ENCODE results near the gene PPP1CC. TPM values are rescaled to one million over a fixed set of nuclear protein-coding genes. Genes with fewer than 3 reads are reported as not detected.

The PPP1CC gene
- total RNA-seq, 2 donors from 2014 or later: 76.4 to 105 TPM

- Histone ChIP-seq H3K9me3 (no peaks in the 10 kb centered on the region), H3K4me1 (ENCODE audit: control insufficient read depth in 1 of 2, low read depth in 2 of 2) (peaks cover 0 to under 1% of the 10 kb centered on the region in 2 donors), H3K27me3 (replicated peaks; ENCODE audit: insufficient read depth) (no peaks in the 10 kb centered on the region), H3K27ac (no peak overlapping the region), H3K4me3 (no peak overlapping the region), H3K36me3 (no peaks in the 10 kb centered on the region)
- no peak for DNase-seq (ENCODE audit: low spot score)
- ATAC-seq (ENCODE audit: insufficient number of reproducible peaks, low FRiP score, low read depth): no peak
- TF ChIP-seq, protein P1, sequence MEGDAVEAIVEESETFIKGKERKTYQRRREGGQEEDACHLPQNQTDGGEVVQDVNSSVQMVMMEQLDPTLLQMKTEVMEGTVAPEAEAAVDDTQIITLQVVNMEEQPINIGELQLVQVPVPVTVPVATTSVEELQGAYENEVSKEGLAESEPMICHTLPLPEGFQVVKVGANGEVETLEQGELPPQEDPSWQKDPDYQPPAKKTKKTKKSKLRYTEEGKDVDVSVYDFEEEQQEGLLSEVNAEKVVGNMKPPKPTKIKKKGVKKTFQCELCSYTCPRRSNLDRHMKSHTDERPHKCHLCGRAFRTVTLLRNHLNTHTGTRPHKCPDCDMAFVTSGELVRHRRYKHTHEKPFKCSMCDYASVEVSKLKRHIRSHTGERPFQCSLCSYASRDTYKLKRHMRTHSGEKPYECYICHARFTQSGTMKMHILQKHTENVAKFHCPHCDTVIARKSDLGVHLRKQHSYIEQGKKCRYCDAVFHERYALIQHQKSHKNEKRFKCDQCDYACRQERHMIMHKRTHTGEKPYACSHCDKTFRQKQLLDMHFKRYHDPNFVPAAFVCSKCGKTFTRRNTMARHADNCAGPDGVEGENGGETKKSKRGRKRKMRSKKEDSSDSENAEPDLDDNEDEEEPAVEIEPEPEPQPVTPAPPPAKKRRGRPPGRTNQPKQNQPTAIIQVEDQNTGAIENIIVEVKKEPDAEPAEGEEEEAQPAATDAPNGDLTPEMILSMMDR (IDR thresholded peaks at IDR 0.05): no peak
These were observed 38.5 kb downstream of the PPP1CC start for GRCh38 chr12:110704231-110704630.

GRCh38 chr12:110702081-110702480, 40.6 kb downstream of the PPP1CC start:
- TF ChIP-seq, protein P1 (IDR thresholded peaks at IDR 0.05): no peak
- no peak overlapping the region for H3K4me3 ChIP-seq

GRCh38 chr12:110699591-110700445, 42.9 kb downstream of the PPP1CC start:
- H3K4me3 ChIP-seq: no peak overlapping the region
- TF ChIP-seq, protein P1 (IDR thresholded peaks at IDR 0.05): no peak
- H3K27ac ChIP-seq: no peak overlapping the region
- DNase-seq (ENCODE audit: low spot score) (no peak), ATAC-seq (ENCODE audit: insufficient number of reproducible peaks, low FRiP score, low read depth) (no peak)
- H3K9me3 ChIP-seq: no peaks in the 10 kb centered on the region
- H3K27me3 ChIP-seq (replicated peaks; ENCODE audit: insufficient read depth): no peaks in the 10 kb centered on the region
- H3K4me1 ChIP-seq (ENCODE audit: control insufficient read depth in 1 of 2, low read depth in 2 of 2): peaks cover 0 to 11% of the 10 kb centered on the region in 2 donors
- H3K36me3 ChIP-seq: no peaks in the 10 kb centered on the region

More at GRCh38 chr12:110702081-110702480, 40.6 kb downstream of the PPP1CC start:
- Histone ChIP-seq H3K4me1 (ENCODE audit: control insufficient read depth in 1 of 2, low read depth in 2 of 2) (peaks cover 0 to 11% of the 10 kb centered on the region in 2 donors), H3K36me3 (no peaks in the 10 kb centered on the region), H3K27ac (no peak overlapping the region), H3K27me3 (replicated peaks; ENCODE audit: insufficient read depth) (no peaks in the 10 kb centered on the region), H3K9me3 (no peaks in the 10 kb centered on the region)
- ATAC-seq (ENCODE audit: insufficient number of reproducible peaks, low FRiP score, low read depth) (no peak), DNase-seq (ENCODE audit: low spot score) (no peak)

GRCh38 chr12:110698171-110698902, 44.4 kb downstream of the PPP1CC start:
- Histone ChIP-seq H3K9me3 (no peaks in the 10 kb centered on the region), H3K36me3 (no peaks in the 10 kb centered on the region), H3K4me1 (ENCODE audit: control insufficient read depth in 1 of 2, low read depth in 2 of 2) (peaks cover 0 to 11% of the 10 kb centered on the region in 2 donors), H3K27me3 (replicated peaks; ENCODE audit: insufficient read depth) (no peaks in the 10 kb centered on the region), H3K27ac (no peak overlapping the region), H3K4me3 (peak overlapping the region; percentile 64)
- DNase-seq (ENCODE audit: low spot score) (peak; percentile 44), ATAC-seq (ENCODE audit: insufficient number of reproducible peaks, low FRiP score, low read depth) (peak; percentile 75)
- TF ChIP-seq, protein P1 (IDR thresholded peaks at IDR 0.05): peak; percentile 80

DNA sequence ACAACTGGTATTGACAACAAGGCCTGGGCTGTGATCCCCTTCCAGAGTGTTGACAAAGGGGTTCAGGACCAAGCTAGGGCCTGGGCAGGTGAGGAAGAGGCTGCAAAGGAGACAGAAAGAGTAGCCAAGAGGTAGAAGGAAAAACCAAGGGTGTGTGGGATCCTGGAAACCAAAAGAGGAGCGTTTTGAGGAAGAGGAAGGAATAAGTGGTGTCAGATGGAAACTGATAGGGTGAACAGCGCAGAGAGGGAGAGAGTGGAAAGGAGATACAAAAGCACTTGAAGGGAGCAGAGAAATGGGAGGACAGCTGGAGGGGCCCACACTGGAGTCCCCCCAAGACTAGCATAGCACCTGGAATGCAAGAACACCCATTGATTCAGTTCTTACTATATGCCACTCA, 45.5 kb downstream of the PPP1CC start:
- Histone ChIP-seq H3K27me3 (replicated peaks; ENCODE audit: insufficient read depth) (no peaks in the 10 kb centered on the region), H3K36me3 (no peaks in the 10 kb centered on the region), H3K27ac (no peak overlapping the region), H3K9me3 (no peaks in the 10 kb centered on the region), H3K4me3 (no peak overlapping the region), H3K4me1 (ENCODE audit: control insufficient read depth in 1 of 2, low read depth in 2 of 2) (peaks cover 0 to 11% of the 10 kb centered on the region in 2 donors)
- DNase-seq (ENCODE audit: low spot score) (no peak), ATAC-seq (ENCODE audit: insufficient number of reproducible peaks, low FRiP score, low read depth) (no peak)
- TF ChIP-seq, protein P1 (IDR thresholded peaks at IDR 0.05): no peak
